Immature natural killer cell (primary cell): ENCODE data around the gene SERPINA4. TPM values are rescaled to one million over a fixed set of nuclear protein-coding genes. Genes with fewer than 3 reads are reported as not detected.

Experiments used
- DNase-seq, 3 donors: peaks; one replicate each; pipeline ENCODE4 v3.0.0; 2022; ENCODE audit warnings: mixed read lengths in 1 of 3
- H3K27ac Mint-ChIP-seq, 6 donors: one replicate each; pipeline ENCODE4 v1.8.0; 2020; ENCODE audit warnings: mixed read lengths in 6 of 6, mild to moderate bottlenecking in 5 of 6, inconsistent platforms in 4 of 6, moderate library complexity in 3 of 6
- H3K27me3 Mint-ChIP-seq, 3 donors: one replicate each; pipeline ENCODE4 v1.8.0; 2020 to 2021; ENCODE audit warnings: low read depth in 3 of 3, mild to moderate bottlenecking in 3 of 3, mixed read lengths in 3 of 3, moderate library complexity in 3 of 3, inconsistent platforms in 1 of 3
- H3K36me3 Mint-ChIP-seq, 3 donors: one replicate each; pipeline ENCODE4 v1.8.0; 2020; ENCODE audit warnings: mixed read lengths in 3 of 3, inconsistent platforms in 2 of 3, mild to moderate bottlenecking in 2 of 3
- H3K4me1 Mint-ChIP-seq, 2 donors: one replicate each; pipeline ENCODE4 v1.8.0; 2020; ENCODE audit warnings: inconsistent platforms in 2 of 2, mild to moderate bottlenecking in 2 of 2, mixed read lengths in 2 of 2, moderate library complexity in 1 of 2
- H3K4me3 Mint-ChIP-seq, 5 donors: one replicate each; pipeline ENCODE4 v1.8.0; 2020; ENCODE audit warnings: mild to moderate bottlenecking in 5 of 5, mixed read lengths in 5 of 5, inconsistent platforms in 3 of 5, moderate library complexity in 3 of 5
- H3K9me3 Mint-ChIP-seq, 6 donors: one replicate each; pipeline ENCODE4 v1.8.0; 2020; ENCODE audit warnings: mild to moderate bottlenecking in 6 of 6, mixed read lengths in 6 of 6, inconsistent platforms in 4 of 6, moderate library complexity in 3 of 6
- polyA plus RNA-seq, 3 donors: library from polyadenylated mRNA; unstranded; fragments of 300-500 nt; fragmentation: Illumina TruSeq; gene quantifications; one replicate each; pipeline ENCODE4 v1.2.3, GENCODE V29; 2021

Gene SERPINA4
- polyA plus RNA-seq, 3 donors from 2014 or later, result not detected

DNA sequence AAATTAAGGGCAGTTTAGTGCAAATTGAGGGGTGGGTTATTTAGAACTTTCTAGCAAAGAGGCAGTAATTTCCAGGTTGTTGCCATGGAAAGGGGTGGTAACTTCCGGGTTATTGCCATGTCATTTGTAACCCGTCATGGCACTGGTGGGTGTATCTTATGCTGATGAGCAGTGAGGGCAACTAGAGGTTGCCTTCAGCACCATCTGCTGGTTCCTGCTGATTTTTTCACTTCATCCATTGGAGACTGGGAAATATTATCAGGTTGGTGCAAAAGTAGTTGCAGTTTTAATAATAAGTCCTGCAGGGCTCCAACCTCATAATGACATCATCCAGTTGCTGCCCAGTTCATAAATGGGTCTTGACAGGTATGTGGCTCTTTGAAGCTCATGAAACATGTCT, 24.4 kb upstream of the SERPINA4 start:
- peaks cover 0 to 12% (median 6%) of the 10 kb centered on the region in 3 donors for H3K27me3 Mint-ChIP-seq
- no peaks in the 10 kb centered on the region for H3K9me3 Mint-ChIP-seq
- H3K4me3 Mint-ChIP-seq, result no peak overlapping the region

DNA sequence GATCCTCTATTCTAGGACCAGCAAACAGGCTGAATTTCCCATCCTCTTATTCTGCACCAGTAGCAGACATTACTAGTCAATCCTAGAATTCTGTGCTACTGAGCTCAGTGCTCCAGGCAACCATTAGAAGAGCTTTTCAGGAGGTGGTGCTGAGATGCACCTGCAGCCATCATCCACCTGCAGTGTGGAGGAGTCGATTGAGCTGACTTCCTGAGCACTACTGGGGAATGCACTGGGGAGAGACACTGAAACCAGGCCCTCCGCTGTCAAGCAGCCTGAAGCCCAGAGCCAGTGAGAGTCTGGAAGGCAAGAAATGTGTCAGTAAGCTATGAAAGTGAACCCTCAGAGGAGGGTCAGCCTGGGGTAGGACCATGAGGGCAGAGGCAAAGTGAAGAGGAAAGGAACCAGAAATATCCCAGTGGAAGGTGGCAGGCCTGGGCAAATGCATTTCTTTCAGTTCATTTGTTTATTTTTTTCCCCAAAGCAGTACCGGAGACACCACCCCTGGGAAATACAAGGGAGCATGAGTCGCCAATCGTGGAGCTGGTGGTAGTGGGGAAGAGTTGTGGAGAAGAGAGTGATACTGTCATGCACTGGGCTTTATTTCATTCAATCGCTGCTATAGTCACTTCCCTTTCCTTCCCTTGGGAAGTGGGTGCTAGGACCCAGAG, 23.0 kb upstream of the SERPINA4 start:
- no peaks in the 10 kb centered on the region for H3K9me3 Mint-ChIP-seq
- H3K27me3 Mint-ChIP-seq, result peaks cover 0 to 12% (median 6%) of the 10 kb centered on the region in 3 donors
- no peak overlapping the region for H3K27ac Mint-ChIP-seq
- H3K4me1 Mint-ChIP-seq, result no peaks in the 10 kb centered on the region
- no peak overlapping the region for H3K4me3 Mint-ChIP-seq
- H3K36me3 Mint-ChIP-seq, result no peaks in the 10 kb centered on the region
- no peak for DNase-seq

More for the DNA sequence above, 24.4 kb upstream of the SERPINA4 start:
- Mint-ChIP-seq H3K27ac (no peak overlapping the region), H3K36me3 (no peaks in the 10 kb centered on the region), H3K4me1 (no peaks in the 10 kb centered on the region)
- DNase-seq, result no peak

DNA sequence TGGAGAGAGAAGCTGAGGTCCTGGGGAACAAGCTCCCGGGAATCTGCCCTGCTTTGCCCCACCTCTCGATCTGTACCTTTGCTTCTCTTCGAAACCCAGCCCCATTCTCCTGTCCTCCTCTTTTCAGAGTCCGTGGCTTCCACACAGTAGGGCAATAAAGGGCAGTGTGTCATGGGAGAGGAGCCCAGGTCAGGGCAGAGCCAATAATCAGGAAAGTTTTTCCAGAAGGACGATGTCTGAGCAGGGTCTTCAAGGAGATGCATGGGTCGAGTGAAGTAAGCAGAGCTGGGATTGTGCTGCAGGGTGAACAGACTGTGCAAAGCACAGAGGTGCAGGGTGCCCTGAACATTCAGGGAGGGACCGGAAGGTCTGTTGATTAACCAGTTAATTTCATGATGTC, 22.1 kb upstream of the SERPINA4 start:
- no peak overlapping the region for H3K4me3 Mint-ChIP-seq
- no peaks in the 10 kb centered on the region for H3K4me1 Mint-ChIP-seq
- H3K9me3 Mint-ChIP-seq, result no peaks in the 10 kb centered on the region
- no peaks in the 10 kb centered on the region for H3K36me3 Mint-ChIP-seq
- H3K27me3 Mint-ChIP-seq, result peaks cover 0 to 10% (median 6%) of the 10 kb centered on the region in 3 donors
- no peak for DNase-seq
- H3K27ac Mint-ChIP-seq, result no peak overlapping the region

DNA sequence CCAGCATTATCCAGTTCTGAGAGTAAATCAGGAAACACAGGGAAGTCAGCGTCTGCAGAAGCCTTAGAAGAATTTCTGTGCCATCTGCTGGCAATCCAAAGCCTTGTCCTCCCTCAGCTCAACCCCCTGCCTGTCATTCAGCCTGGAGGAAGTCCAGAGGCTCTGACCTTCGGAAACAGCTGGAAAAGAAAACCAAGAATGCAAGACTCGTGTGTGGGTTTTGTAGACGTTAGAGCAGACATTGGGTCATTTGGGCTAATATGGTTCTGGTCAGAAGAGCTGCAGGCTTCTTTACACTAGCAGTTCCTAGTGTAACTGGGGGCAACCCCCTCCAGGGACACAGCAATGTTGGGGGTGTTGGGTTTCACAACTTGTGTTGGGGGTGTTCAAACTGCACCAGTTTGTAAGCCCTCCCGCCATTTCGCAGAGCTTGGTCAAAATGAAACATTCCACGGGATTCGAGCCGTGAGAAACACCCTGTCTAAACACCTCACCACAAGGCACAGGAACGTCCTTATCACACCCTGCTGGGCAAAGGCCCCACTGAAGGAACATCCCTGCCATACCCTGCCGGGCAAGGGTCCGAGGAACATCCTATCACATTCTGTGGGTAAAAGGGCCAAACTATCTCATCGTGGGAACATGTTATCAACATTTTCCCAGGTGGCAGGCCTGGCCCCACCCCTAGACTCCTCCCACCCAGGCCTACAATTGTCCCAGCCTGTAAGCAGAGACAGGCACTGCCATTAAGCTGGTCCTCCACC, 21.0 kb upstream of the SERPINA4 start:
- peaks cover 0 to 10% (median 6%) of the 10 kb centered on the region in 3 donors for H3K27me3 Mint-ChIP-seq
- H3K36me3 Mint-ChIP-seq, result no peaks in the 10 kb centered on the region
- H3K9me3 Mint-ChIP-seq, result no peaks in the 10 kb centered on the region
- no peak overlapping the region for H3K27ac Mint-ChIP-seq
- H3K4me3 Mint-ChIP-seq, result no peak overlapping the region
- H3K4me1 Mint-ChIP-seq, result no peaks in the 10 kb centered on the region
- no peak for DNase-seq

DNA sequence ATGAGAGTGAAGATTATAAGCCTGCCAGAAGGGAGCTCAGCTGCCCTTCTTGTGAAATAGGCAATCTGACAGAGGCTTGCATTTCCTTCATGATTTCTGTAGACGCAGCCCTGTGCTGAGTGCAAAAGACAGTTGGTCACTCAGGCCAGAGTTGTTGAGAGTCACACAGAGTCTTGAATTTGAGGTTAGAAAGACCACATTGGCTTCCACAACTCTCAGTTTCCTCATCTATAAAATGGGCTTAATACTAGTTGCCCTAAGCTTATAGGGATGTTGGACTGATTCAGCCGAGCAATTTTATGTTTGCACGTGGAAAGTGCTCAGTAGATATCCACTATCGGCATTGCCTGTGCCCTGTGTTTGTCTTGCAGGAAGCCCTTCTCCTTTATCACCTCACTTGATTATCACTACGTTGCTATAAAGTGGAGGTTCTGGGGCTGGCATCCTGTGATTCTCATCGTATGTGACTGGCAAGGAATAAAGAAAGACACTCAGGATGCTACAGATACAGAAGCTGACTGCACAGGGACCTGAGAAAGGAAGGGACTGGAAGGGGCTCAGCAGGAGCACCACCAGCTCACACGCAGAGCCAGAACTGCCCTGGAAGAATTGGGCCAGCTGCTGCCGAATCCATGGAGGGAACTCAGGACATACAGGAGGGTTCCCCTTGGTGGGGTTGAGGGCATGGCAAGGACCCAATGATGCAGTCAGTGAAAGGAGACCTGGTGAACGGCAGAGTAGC, 19.8 kb upstream of the SERPINA4 start:
- DNase-seq, result no peak
- Mint-ChIP-seq H3K27ac (no peak overlapping the region), H3K4me3 (no peak overlapping the region), H3K27me3 (peaks cover 0 to 15% (median 8%) of the 10 kb centered on the region in 3 donors), H3K36me3 (no peaks in the 10 kb centered on the region), H3K4me1 (no peaks in the 10 kb centered on the region), H3K9me3 (no peaks in the 10 kb centered on the region)

DNA sequence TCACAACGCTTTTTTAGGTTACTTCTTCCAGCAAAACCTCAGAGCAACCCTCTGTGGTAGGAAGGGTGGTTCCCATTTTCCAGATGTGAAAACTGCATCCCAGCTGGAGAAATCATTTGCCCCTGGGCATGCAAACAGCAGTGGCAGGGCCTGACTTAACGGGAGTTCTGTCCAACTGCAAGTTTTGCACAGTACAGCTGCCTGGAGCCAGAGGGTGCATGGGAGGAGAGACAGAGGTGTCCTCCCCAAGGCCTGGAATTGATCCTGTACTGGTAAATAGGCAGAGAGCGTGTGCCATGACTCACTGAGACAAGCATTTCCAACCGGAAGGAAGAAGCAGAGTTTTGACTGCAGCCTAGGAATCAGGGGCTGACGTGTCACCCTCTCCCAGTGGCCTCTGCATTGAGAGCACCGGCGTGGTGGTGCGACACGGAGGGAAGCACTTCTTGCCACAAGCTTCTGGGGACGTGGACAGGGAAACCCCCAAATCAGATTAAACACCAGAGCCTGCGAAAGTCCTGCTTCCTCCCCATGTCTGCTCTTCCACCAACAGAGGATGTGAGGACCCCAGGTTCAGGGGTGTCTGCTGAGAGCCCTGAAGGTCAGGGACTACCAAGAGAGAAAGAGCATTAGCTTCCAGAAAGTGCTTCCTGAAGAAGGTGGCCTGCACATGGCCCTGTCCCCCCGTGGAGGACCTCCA, 19.0 kb upstream of the SERPINA4 start:
- Mint-ChIP-seq H3K4me1 (no peaks in the 10 kb centered on the region), H3K27me3 (peaks cover 0 to 15% (median 8%) of the 10 kb centered on the region in 3 donors), H3K27ac (no peak overlapping the region), H3K4me3 (no peak overlapping the region), H3K9me3 (no peaks in the 10 kb centered on the region), H3K36me3 (no peaks in the 10 kb centered on the region)
- no peak for DNase-seq

DNA sequence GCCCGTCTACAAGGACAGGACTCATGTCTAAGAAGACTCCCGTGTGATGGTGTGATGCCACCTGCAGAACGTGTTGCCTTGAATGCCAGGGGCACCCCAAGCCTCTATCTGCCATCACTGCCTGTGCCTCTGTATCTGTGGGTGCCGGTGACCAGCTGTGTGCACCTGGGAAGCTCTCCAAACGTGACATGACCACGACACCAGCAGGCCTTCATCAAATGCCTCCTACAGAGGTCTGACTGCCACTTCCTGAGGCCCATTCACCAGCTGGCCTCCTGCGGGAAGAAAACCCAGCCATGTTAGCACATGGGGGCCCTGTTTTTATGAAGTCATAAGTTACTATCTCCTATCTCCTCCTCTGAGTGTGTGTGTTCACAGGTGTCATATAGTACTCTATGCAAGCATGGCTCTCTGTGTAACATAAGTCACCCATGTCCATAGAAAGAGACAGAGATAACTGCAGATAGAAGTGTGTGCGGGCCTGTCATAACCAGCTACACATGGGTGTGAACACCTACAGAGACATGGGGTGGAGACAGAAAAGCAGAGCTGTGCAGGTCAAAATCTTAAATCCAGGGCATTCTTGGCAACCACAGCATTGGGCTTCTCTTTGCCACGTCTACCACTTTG, 18.3 kb upstream of the SERPINA4 start:
- no peaks in the 10 kb centered on the region for H3K36me3 Mint-ChIP-seq
- H3K4me3 Mint-ChIP-seq, result no peak overlapping the region
- H3K27ac Mint-ChIP-seq, result no peak overlapping the region
- no peaks in the 10 kb centered on the region for H3K9me3 Mint-ChIP-seq
- DNase-seq, result no peak
- H3K27me3 Mint-ChIP-seq, result peaks cover 0 to 15% (median 9%) of the 10 kb centered on the region in 3 donors
- H3K4me1 Mint-ChIP-seq, result no peaks in the 10 kb centered on the region

DNA sequence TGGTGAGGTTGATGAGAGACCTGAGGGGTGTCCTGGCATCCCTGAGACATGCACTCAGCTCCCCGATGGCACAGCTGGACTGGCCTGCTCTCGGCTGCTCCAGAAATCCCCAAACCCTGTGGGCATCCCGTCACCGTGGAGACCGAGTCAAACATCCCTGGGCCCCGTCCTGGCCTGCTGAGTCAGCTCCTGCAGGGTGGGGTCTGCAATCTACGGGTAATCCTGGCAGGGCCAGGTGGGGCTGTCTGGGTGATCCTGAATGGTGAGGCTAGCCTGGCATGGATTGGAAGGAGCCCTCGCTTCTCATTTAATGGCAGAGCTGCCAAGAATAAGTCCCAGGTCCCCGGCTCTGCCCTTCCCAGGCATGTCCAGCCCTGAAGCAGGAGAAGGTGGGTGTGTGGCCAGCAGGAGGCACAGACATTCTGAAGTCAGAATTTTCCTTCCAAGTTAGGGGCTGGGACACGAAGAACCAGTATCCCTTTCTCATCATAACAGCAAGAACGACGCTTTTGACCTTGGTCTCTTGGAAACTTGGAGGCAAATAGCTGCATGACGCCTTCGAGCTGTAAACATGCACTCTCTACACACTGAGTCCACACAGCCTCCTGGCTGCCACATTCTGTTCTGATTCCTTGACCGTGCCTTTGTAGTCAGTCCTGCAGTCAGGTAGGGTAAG, 17.7 kb upstream of the SERPINA4 start:
- H3K4me1 Mint-ChIP-seq, result no peaks in the 10 kb centered on the region
- no peaks in the 10 kb centered on the region for H3K9me3 Mint-ChIP-seq
- peaks cover 0 to 12% (median 11%) of the 10 kb centered on the region in 3 donors for H3K27me3 Mint-ChIP-seq
- DNase-seq, result no peak
- no peak overlapping the region for H3K4me3 Mint-ChIP-seq
- no peaks in the 10 kb centered on the region for H3K36me3 Mint-ChIP-seq
- H3K27ac Mint-ChIP-seq, result no peak overlapping the region

DNA sequence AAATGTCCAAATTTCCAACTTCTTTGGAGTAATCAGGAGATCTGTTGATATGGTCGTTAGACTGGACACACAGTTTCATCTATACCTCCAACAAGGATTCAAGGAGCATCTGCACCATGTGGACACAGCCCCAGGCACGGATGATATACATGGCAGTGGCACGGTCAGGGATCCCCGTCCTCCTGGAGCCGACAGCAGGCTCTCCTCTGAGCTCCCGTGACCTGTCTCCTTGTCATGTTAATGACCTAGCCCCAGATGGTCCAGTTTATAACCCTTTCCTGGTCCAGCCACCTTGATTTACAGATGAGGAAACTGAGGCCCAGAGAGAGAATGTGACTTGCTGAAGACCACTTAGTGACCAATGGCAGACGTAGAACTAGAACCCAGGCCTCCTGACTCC, 16.5 kb upstream of the SERPINA4 start:
- no peaks in the 10 kb centered on the region for H3K36me3 Mint-ChIP-seq
- H3K4me1 Mint-ChIP-seq, result no peaks in the 10 kb centered on the region
- H3K4me3 Mint-ChIP-seq, result no peak overlapping the region
- peaks cover 0 to 14% (median 9%) of the 10 kb centered on the region in 3 donors for H3K27me3 Mint-ChIP-seq
- no peak overlapping the region for H3K27ac Mint-ChIP-seq
- no peaks in the 10 kb centered on the region for H3K9me3 Mint-ChIP-seq
- no peak for DNase-seq

DNA sequence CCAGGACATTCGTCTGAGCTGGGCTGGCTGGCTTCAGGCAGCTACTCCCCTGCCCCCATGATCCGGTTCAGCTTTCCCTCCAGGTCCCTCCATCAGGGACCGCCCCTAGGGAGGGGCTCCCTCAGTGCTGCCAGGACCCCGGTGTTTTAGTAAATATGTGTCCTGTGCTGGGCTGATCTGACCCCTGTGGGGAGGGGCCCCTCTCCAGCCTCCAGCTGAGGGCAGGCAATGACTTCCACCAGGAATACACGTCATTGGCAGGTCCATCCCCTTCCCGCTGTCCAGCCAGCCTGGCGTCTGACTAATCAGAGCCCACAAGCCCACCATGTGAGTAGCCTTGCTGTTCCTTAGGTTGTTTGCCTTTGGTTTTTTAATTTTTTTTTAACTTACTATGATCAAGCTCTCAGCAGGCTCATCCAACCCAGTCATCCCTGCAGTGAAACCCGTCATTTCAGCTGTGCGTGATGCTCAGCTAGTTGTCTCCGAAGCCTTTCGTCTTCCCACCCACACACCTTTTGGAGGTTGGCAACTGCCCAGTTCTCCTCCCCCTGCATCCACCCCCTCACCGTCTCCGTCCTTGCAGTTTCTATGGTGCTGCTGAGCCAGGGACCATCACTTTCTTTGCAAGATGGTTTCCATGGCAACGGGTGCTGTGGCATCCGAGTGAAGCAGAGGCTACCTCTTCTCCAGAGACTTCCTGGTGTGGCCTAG, 16.0 kb upstream of the SERPINA4 start:
- no peak for DNase-seq
- Mint-ChIP-seq H3K27me3 (peaks cover 0 to 11% (median 9%) of the 10 kb centered on the region in 3 donors), H3K9me3 (no peaks in the 10 kb centered on the region), H3K4me1 (no peaks in the 10 kb centered on the region), H3K36me3 (no peaks in the 10 kb centered on the region), H3K27ac (no peak overlapping the region), H3K4me3 (no peak overlapping the region)

DNA sequence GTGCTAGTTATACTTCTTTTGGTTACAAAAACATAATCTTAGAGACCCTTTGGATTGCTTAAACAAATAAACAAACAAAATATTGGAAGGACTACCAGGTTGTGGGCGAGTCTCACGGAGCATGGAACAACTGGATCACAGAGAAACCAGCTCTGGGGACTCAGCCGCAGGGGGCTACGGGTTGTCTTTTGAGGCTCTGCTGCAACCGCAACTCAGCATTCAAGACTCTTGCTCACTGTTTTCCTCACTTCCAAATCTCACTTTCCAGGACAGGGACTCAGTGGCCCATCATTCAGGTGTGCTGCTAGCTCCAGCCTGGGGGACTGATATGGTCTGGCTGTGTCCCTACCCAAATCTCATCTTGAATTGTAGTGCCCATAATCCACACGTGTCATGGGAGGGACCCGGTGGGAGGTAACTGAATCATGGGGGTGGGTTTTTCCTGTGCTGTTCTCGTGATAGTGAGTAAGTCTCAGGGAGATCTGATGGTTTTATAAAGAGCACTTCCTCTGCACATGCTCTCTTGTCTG, 14.0 kb upstream of the SERPINA4 start:
- no peak overlapping the region for H3K27ac Mint-ChIP-seq
- peaks cover 0 to 11% (median 9%) of the 10 kb centered on the region in 3 donors for H3K27me3 Mint-ChIP-seq
- H3K4me1 Mint-ChIP-seq, result no peaks in the 10 kb centered on the region
- no peaks in the 10 kb centered on the region for H3K36me3 Mint-ChIP-seq
- H3K9me3 Mint-ChIP-seq, result no peaks in the 10 kb centered on the region
- H3K4me3 Mint-ChIP-seq, result no peak overlapping the region
- DNase-seq, result no peak

DNA sequence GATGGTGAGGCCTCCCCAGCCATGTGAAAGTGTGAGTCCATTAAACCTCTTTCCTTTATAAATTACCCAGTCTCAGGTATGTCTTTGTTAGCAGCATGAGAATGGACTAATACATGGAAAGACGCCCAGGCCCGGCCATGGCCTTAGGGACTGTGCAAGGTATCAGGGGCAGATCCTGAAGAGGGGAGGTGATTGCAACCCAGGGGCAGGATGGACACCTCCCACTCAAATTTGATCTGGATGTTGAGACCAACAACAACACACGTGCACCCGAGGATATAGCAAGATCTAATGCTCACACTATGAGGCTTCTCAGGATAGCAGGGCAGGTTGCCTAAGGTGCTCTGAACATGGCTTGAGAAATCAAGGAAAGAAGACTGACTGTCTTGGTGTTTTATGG, 13.5 kb upstream of the SERPINA4 start:
- no peaks in the 10 kb centered on the region for H3K36me3 Mint-ChIP-seq

More for the DNA sequence above, 13.5 kb upstream of the SERPINA4 start:
- H3K4me1 Mint-ChIP-seq, result no peaks in the 10 kb centered on the region
- peaks cover 0 to 11% (median 9%) of the 10 kb centered on the region in 3 donors for H3K27me3 Mint-ChIP-seq
- no peak overlapping the region for H3K27ac Mint-ChIP-seq
- H3K4me3 Mint-ChIP-seq, result no peak overlapping the region
- H3K9me3 Mint-ChIP-seq, result no peaks in the 10 kb centered on the region
- DNase-seq, result no peak
